GM12878 (cell line): ENCODE measurements around the gene RPRD2. TPM values are rescaled to one million over a fixed set of nuclear protein-coding genes. Genes with fewer than 3 reads are reported as not detected.

Experiments
- ATAC-seq: fragments of 200-7000 bp; cut with Tn5 transposase; 3 replicates; pipeline ENCODE4 v1.9.1; 2020; ENCODE audit warnings: mild to moderate bottlenecking, moderate library complexity
- BruUV-seq: library from RNA; stranded (reverse); fragments of 400-500 nt; replicated peaks from 2 replicates; lab custom pipeline; 2021; lab: Mats Ljungman, UMichigan
- CTCF ChIA-PET: fragments of 300-600 bp; sonication (Branson Sonifier 250); formaldehyde crosslinking; extraction: SDS; loops from one replicate; lab custom pipeline; 2021; ENCODE audit warnings: inconsistent platforms; lab: Yijun Ruan, JAX
- POLR2A ChIA-PET: fragments of 350-600 bp; formaldehyde crosslinking; extraction: SDS; loops from one replicate; lab custom pipeline; 2021; ENCODE audit warnings: inconsistent platforms; lab: Charles Lee
- RAD21 ChIA-PET: fragments of 300-600 bp; sonication (Branson Sonifier 250); formaldehyde crosslinking; loops from one replicate; lab custom pipeline; 2023; ENCODE audit warnings: antibody characterized with exemption; ENCODE audit not compliant: unreplicated experiment; lab: Charles Lee
- SMC1A ChIA-PET: fragments of 300-600 bp; sonication (Branson Sonifier 250); formaldehyde crosslinking; loops from one replicate; lab custom pipeline; 2023; ENCODE audit not compliant: unreplicated experiment, uncharacterized antibody; lab: Charles Lee
- DNase-seq: peaks from one replicate; pipeline ENCODE4 v3.0.0-alpha.2; 2011; ENCODE audit warnings: low read depth, low spot score
- FAIRE-seq: peaks from 3 replicates; lab custom pipeline; 2011; peaks lifted over from hg19 to GRCh38; lab: Jason Lieb, UNC
- H2AFZ ChIP-seq: 2 replicates; pipeline ENCODE4 v1.6.0; 2011; ENCODE audit warnings: low read depth, low read length, control low read depth; ENCODE audit not compliant: control insufficient read depth
- H3K27ac ChIP-seq: 2 replicates; pipeline ENCODE4 v1.5.1; 2011; ENCODE audit warnings: control low read depth; ENCODE audit not compliant: control insufficient read depth, insufficient read depth
- H3K27me3 ChIP-seq, 2 experiments: replicated peaks in 1 of 2; 2 replicates each; pipeline versions ENCODE4 v1.6.0 to v1.6.1; 2011; ENCODE audit warnings: low read length in 1 of 2; ENCODE audit not compliant: control insufficient read depth in 2 of 2, insufficient read depth in 2 of 2
- H3K36me3 ChIP-seq, 2 experiments: 2 replicates each; pipeline ENCODE4 v1.5.1; 2011; ENCODE audit warnings: low read length in 1 of 2; ENCODE audit not compliant: control insufficient read depth in 2 of 2, insufficient read depth in 2 of 2
- H3K4me1 ChIP-seq: 2 replicates; pipeline ENCODE4 v1.6.1; 2011; ENCODE audit warnings: mild to moderate bottlenecking, low read length, moderate library complexity, mixed read lengths; ENCODE audit not compliant: control insufficient read depth, insufficient read depth
- H3K4me2 ChIP-seq: 2 replicates; pipeline ENCODE4 v1.6.0; 2011; ENCODE audit warnings: control low read depth; ENCODE audit not compliant: control insufficient read depth, insufficient read depth
- H3K4me3 ChIP-seq: fragments of 200-600 bp; sonication (generic); 2 replicates; pipeline ENCODE4 v1.5.1; 2016
- H3K79me2 ChIP-seq: 2 replicates; pipeline ENCODE4 v1.6.0; 2011; ENCODE audit warnings: low read length; ENCODE audit not compliant: control insufficient read depth, insufficient read depth
- H3K9ac ChIP-seq: 2 replicates; pipeline ENCODE4 v1.8.0; 2011; ENCODE audit warnings: low read length, control low read depth, mixed read lengths; ENCODE audit not compliant: control insufficient read depth, insufficient read depth
- H3K9me3 ChIP-seq: replicated peaks from 3 replicates; pipeline ENCODE4 v1.5.1; 2011; ENCODE audit warnings: mild to moderate bottlenecking, low read length; ENCODE audit not compliant: control insufficient read depth, insufficient read depth
- H4K20me1 ChIP-seq: 2 replicates; pipeline ENCODE4 v1.6.0; 2011; ENCODE audit not compliant: control insufficient read depth, insufficient read depth
- ATF7 ChIP-seq: fragments of 450-650 bp; IDR thresholded peaks from 2 replicates; pipeline ENCODE4 v1.6.1; 2016; ENCODE audit warnings: low read depth, mild to moderate bottlenecking
- BCL3 ChIP-seq: IDR thresholded peaks from 2 replicates; pipeline ENCODE4 v1.6.1; 2011; ENCODE audit warnings: borderline replicate concordance, low read depth, mild to moderate bottlenecking, moderate library complexity, low read length; ENCODE audit not compliant: insufficient read depth, poor library complexity, severe bottlenecking
- BHLHE40 ChIP-seq, 2 experiments: fragments of 450-650 bp in 1 of 2; IDR thresholded peaks; 2 replicates each; pipeline ENCODE4 v1.6.1; 2011 to 2017; ENCODE audit warnings: low read depth in 2 of 2, borderline replicate concordance in 1 of 2, improper control_type of control experiment in 1 of 2, low read length in 1 of 2, mild to moderate bottlenecking in 1 of 2
- CEBPB ChIP-seq, 2 experiments: fragments of 150-350 bp in 1 of 2; IDR thresholded peaks; 2 replicates each; pipeline ENCODE4 v1.6.1; 2012 to 2014; ENCODE audit warnings: low read depth in 2 of 2, low read length in 2 of 2, borderline replicate concordance in 1 of 2, inconsistent platforms in 1 of 2
- EGR1 ChIP-seq, 2 experiments: IDR thresholded peaks; 1 replicate in 1 of 2; 2 replicates in 1 of 2; pipeline ENCODE4 v1.6.1; 2011 to 2012; ENCODE audit warnings: low read depth in 2 of 2, low read length in 2 of 2, borderline replicate concordance in 1 of 2, mild to moderate bottlenecking in 1 of 2, moderate library complexity in 1 of 2
- FOS ChIP-seq: IDR thresholded peaks from 3 replicates; pipeline ENCODE4 v1.6.1; 2011; ENCODE audit warnings: borderline replicate concordance; ENCODE audit not compliant: insufficient read length; ENCODE audit errors: extremely low read depth
- KAT2A ChIP-seq: conservative IDR thresholded peaks from 2 replicates; pipeline ENCODE4 v1.6.1; 2011; ENCODE audit warnings: low read depth, low read length; ENCODE audit not compliant: control insufficient read depth
- NR2C1 ChIP-seq: fragments of 450-650 bp; IDR thresholded peaks from 2 replicates; pipeline ENCODE4 v1.6.1; 2017; ENCODE audit warnings: antibody characterized with exemption, mild to moderate bottlenecking, moderate library complexity
- RELA ChIP-seq: fragments of 450-650 bp; IDR thresholded peaks from 2 replicates; pipeline ENCODE4 v1.8.0; 2014; ENCODE audit warnings: borderline replicate concordance; ENCODE audit not compliant: partially characterized antibody
- SP1 ChIP-seq: IDR thresholded peaks from one replicate; pipeline ENCODE4 v1.6.1; 2011; ENCODE audit warnings: low read depth, low read length
- TBL1XR1 ChIP-seq: IDR thresholded peaks from 2 replicates; pipeline ENCODE4 v1.6.1; 2012; ENCODE audit warnings: low read depth, low read length, improper control_type of control experiment
- USF1 ChIP-seq: IDR thresholded peaks from 2 replicates; pipeline ENCODE4 v1.6.1; 2011; ENCODE audit warnings: borderline replicate concordance, low read depth, mild to moderate bottlenecking, moderate library complexity, mixed read lengths, low read length; ENCODE audit not compliant: insufficient read depth; ENCODE audit errors: extremely low read length
- ZNF217 ChIP-seq: fragments of 450-650 bp; IDR thresholded peaks from 2 replicates; pipeline ENCODE4 v1.6.1; 2017; ENCODE audit warnings: antibody characterized with exemption, mild to moderate bottlenecking
- ZNF687 ChIP-seq: fragments of 450-650 bp; IDR thresholded peaks from 2 replicates; pipeline ENCODE4 v1.6.1; 2017; ENCODE audit warnings: mild to moderate bottlenecking, moderate library complexity
- WGBS: methylation state at CpG from one replicate; pipeline ENCODE4 v1.1.6; 2016; ENCODE audit warnings: low lambda C conversion rate; ENCODE audit not compliant: insufficient replicate concordance, insufficient coverage; ENCODE audit errors: missing lambda C conversion rate; 5-methylcytosine and 5-hydroxymethylcytosine counted together
- in situ Hi-C: fragments of 300-500 bp; cut with MboI; formaldehyde crosslinking; loops from 9 replicates; pipeline ENCODE4 v1.14.3; 2018; ENCODE audit warnings: mixed read lengths
- intact Hi-C: fragments of 100-400 bp; cut with micrococcal nuclease; formaldehyde crosslinking; loops from one replicate; pipeline ENCODE4 v1.14.2; 2022; ENCODE audit not compliant: unreplicated experiment
- polyA plus RNA-seq, 11 experiments: library from polyadenylated mRNA; depleted of rRNA in 4 of 11; unstranded in 6 of 11; stranded (reverse) in 5 of 11; fragments of >200 nt; fragmentation: Nextera tagmentation in 4 of 11; fragmentation: Illumina TruSeq in 1 of 11; extraction: Ambion mirVana in 4 of 11; extraction: Trizol in 1 of 11; gene quantifications; 1 replicate in 1 of 11; 2 replicates in 10 of 11; pipeline versions ENCODE4 v1.2.1 to v1.2.3, GENCODE V29; 2011 to 2016; ENCODE audit warnings: inconsistent platforms in 2 of 11, missing spikeins in 2 of 11, low read depth in 1 of 11
- total RNA-seq, 4 experiments: library from RNA; depleted of rRNA in 3 of 4; stranded (reverse); fragments of >200 nt in 3 of 4; fragmentation: Illumina TruSeq in 1 of 4; extraction: Trizol in 1 of 4; gene quantifications; 2 replicates each; pipeline versions ENCODE4 v1.2.1 to v1.2.3, GENCODE V29; 2013 to 2021

RPRD2 gene
- total and polyA plus RNA-seq, 10 of the 15 experiments (the other 5 are each of a cell fraction or from before 2014, with no cell fraction given), result 1.9 to 24.8 (median 13.3) TPM

GRCh38 chr1:150498342-150498741 is 134.4 kb downstream of the RPRD2 start (continued):
- TF ChIP-seq BCL3, result no peak
- TF ChIP-seq CEBPB (IDR thresholded peaks at IDR 0.05; ENCODE audit: borderline replicate concordance in 1 of 2, low read depth in 2 of 2, low read length in 2 of 2), result no peak
- no peak for TF ChIP-seq BHLHE40 (IDR thresholded peaks at IDR 0.05; ENCODE audit: borderline replicate concordance in 1 of 2, low read depth in 2 of 2, low read length in 1 of 2)
- TF ChIP-seq KAT2A, result no peak
- TF ChIP-seq SP1, result no peak
- TF ChIP-seq FOS, result no peak
- TF ChIP-seq ZNF217, result no peak

- RAD21 ChIA-PET, result no interaction called here
- Histone ChIP-seq H3K79me2 (no peaks in the 10 kb centered on the region), H3K4me1 (peaks cover 2% of the 10 kb centered on the region), H3K36me3 (peaks cover 6 to 9% of the 10 kb centered on the region in 2 experiments), H3K4me2 (no peak overlapping the region), H3K9me3 (no peaks in the 10 kb centered on the region), H2AFZ (no peak overlapping the region), H3K9ac (no peak overlapping the region), H3K27me3 (no peaks in the 10 kb centered on the region), H4K20me1 (no peaks in the 10 kb centered on the region), H3K27ac (no peak overlapping the region), H3K4me3 (no peak overlapping the region)
- SMC1A ChIA-PET, result no interaction called here
- CTCF ChIA-PET, result interaction anchor here (1.1 kb wide), 1 partner anchor 10 kb away, joined by 4 read pairs; the partner anchor contains the start of gene FALEC
- WGBS, result 85% methylated on average over 6 of the region's 6 CpGs
- BruUV-seq, result no TSS peak
- POLR2A ChIA-PET, result no interaction called here
- no peak for ATAC-seq
- FAIRE-seq, result no peak
- intact Hi-C loops, result no loop called here
- in situ Hi-C loops, result no loop called here
- DNase-seq, result no peak
- TF ChIP-seq TBL1XR1 (no peak), ATF7 (no peak), ZNF687 (no peak), EGR1 (IDR thresholded peaks at IDR 0.05; ENCODE audit: borderline replicate concordance in 1 of 2, low read depth in 2 of 2, low read length in 2 of 2) (no peak), USF1 (no peak), RELA (no peak), NR2C1 (no peak)
These were observed 141.5 kb downstream of the RPRD2 start for GRCh38 chr1:150505431-150505830.
